GM18526 (cell line): ENCODE data around the gene CSAD.

Source experiments
- POLR2A ChIP-seq: IDR thresholded peaks from 3 replicates; pipeline ENCODE4 v1.6.1; 2011; ENCODE audit not compliant: insufficient read length; ENCODE audit errors: extremely low read depth

Gene CSAD

DNA sequence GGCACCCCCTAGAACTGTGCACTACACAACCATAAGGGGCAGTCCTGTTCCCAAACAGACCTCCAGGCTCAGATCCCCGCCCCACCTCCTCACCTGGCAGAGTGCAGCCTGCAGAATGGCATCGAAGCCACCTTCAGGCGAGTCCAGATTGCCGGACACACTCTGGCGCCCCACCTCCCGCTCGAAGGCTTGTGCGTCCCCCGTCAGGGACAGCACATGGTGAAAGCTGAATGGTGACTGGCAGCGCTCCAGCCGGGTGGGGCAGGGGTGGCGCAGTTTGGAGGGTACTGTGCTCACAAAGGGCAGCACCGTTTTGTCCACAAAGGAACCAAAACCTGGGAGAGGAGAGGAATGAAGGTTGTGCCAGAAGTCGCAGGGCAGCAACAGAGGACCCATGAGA, 15.8 kb upstream of the CSAD start:
- no peak for TF ChIP-seq POLR2A

- no peak for TF ChIP-seq POLR2A
These were observed 15.0 kb upstream of the CSAD start for GRCh38 chr12:53195516-53196420.

DNA sequence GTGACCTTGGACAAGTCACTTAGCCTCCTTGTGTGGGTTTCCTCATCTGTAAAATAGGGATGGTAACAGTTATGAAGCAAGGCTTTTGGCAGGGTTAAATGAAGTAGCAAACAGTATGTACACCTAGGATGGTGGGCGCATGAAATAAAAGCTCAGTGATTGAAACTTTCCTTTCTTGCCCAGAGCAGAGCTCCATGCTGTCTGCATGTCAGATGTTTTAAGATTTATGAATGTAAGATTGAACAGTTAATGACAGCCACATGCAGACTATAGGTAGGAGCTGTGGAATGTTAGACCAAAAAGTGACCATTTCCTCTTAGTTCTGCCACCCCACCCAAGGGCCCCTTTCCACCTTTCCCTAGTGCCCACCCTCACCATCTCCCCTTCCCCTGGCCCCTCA, 14.2 kb upstream of the CSAD start:
- TF ChIP-seq POLR2A = no peak

DNA sequence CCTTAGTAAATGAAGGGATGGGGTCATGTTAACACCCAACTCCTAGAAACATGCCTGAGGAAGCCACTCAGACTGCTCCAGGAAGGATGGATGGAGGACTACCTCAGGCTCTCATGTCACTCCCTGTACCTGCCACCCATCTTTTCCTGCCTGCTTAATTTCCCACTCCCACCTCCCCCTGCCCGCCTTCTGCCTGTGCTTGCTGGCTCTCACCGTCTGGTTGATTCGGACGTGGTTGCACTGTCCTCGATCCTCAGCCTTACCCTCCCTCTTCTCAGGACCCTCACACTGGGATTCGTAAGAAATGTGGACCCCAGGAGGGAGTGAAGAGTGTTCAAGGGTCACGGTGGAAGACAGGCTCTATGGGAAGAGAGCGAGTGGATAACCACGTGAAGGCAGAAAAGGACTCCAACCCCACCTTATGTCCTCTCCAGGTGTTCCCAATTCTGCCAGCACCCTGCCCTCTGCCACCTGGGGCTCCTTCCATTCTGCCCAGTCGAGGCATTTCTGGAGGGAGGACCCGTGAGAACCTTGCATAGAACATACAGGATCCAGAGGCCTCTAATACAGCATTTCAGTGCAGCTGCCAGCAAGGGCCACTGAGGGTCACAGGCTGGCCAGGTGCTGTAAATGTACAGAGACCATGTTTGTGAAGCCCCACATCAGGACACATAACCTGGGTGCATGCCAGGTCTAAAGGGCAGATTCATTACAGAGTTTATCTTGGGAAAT, 13.4 kb upstream of the CSAD start:
- TF ChIP-seq POLR2A = no peak

GRCh38 chr12:53193040-53193439, 12.3 kb upstream of the CSAD start:
- TF ChIP-seq POLR2A = no peak

DNA sequence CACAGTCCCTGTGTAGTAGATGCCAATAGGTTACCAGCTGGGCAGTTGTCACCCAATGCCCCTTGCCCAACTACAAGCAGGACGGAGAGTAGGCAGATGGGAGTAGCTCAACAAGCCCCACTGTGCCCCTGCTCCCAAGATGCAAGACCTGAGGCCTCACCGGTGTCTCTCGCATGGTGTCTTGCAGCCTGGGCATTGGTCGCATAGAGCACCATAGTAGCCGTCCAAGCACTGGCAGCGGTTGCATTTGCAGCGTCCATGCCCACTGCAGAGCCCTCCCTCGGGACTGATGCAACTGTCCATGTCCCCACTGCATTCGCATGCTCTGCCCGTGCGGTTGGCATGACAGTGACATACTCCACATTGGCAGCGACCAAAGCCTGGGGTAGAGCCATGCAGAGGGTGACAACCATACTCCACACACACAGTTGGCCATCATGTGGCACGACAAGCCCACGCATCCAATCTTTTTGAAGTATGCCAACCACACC, 11.9 kb upstream of the CSAD start:
- no peak for TF ChIP-seq POLR2A

DNA sequence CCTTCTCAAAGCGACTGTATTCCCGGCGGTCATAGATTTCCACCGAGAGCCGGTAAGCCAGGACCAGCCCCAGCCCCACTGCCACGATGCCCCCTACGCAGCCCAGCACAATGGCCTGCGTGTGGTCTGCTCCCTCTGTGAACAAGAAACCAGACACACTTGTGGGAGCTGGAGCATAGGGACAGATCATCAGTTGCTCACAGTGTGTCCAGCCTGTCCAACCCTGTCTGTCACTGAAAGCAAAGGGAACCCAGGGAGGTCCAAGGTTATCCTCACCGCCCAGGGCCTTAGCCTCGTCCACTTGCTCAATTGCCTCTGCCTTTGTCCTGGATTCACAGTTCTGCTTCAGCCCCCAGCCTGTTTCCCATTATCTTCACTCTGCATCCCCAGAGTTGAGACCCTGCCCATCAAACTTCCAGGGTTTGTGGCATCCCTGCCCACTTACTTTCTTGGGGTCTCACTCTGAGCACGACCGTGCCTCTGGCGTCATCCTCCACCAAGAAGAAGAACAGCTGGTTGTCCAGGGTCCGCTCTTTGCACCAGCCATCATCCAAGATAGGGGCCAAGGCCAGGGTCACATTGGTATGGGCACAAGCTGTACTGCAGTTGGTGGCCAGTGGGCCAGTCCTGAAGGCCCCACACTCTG, 11.3 kb upstream of the CSAD start:
- no peak for TF ChIP-seq POLR2A

- no peak for TF ChIP-seq POLR2A
These were observed 10.6 kb upstream of the CSAD start for GRCh38 chr12:53191096-53191884.

DNA sequence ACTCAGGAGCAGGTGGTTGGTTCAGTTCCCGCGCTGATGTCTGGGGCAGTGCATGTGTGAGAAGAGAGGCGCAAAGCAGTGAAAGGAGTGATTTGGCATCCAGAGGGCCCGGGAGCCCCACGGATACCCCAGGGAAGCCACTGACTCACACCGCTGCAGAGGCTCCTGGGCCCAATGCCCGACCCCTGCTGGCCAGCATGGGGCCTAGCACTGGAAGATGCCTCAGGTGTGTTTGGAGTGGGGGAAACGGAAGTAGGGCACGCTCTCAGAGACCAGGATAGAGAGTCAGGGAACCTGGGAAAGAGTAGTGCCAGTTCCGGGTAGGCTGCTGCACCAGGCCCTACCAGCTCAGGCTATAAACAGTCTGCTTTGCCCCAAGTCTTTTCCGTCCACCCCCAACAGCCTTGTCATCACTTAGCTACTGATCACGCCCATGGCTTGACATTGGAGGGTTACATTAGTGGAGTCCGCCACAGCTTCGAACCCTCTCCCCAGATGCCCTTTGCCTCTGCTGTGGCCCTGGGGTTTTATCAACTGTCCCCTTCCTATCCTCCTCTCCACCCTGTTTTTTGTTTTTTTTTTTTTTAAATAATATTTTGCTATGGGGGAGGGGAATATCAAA, 9.5 kb upstream of the CSAD start:
- TF ChIP-seq POLR2A = peak; percentile 35

DNA sequence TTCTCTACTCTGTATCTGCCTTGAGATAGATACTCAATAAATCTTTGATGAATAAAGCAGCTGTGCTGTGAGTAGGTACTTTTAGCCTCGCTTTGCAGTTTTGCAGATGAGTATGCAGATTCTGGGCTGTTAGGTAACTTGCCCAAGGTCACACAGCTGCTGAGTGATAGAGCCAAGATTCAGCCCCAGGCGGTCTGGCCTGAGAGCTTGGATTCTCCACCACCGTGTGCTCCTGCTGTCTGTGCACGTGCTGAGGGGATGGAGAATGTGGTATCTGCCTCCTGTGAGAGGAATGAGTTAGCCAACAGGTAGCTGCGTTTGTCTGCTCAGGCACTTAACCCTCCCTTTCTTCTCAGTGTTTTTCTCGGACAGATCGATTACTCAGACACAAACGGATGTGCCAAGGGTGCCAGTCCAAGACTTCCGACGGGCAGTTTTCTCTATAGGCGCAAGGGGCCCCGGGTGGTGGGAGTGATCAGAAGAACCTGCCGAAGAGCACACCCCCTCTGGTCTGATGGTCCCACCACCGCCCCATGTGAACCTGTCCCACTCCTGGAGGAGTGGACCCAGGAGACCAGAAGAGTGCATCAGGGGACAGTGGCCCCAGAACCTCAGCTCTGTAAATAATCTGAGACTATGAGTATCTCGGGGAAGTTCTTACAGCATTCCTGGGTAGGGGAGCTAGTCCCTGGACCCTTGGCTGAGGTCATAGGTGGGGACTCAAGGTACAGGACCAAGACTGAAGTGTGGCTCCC, 6.6 kb upstream of the CSAD start:
- TF ChIP-seq POLR2A = no peak

DNA sequence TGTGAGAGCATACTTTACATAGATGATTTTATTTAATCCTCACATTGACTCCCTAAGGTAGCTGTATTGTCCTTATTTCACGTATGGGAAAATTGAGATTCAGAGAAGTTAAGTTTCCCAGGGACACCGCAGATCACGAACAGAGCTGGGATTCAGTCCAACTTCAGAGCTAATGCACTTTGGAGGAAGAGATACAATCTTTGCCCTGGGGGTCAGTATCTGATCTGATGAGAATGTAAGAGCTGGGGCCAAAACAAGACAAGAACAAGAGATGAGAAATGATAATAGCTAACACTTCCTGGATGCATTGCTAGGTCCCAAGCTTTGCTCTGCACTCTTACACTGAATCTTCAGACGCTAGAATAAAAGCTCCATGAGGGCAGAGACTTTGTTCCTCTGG, 6.0 kb upstream of the CSAD start:
- TF ChIP-seq POLR2A = no peak

DNA sequence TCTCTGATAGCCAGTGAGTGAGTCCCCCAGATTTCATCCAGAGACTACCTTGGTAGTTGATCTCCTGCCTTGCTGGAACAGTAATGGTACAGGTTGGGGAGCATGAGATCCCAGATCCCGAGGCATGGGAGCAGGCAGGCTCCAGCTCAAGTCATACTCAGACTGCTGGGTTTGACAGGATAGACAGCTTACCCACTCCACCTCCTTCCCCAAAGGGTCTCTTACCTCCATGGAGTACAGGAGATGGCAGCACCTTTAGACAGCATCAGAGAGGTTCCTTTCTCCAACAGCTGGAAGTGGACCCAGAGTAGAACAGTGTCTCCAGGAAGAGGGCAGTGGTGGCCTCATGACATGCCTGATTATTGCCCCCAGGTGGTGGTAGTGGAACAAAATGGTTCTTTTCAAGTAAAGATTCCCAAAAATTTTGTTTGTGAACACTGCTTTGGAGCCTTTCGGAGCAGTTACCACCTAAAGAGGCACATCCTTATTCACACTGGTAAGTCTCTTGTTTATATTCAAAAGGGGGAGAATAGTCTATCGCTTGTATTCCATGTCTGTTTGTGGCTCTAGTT, 4.9 kb upstream of the CSAD start:
- no peak for TF ChIP-seq POLR2A

DNA sequence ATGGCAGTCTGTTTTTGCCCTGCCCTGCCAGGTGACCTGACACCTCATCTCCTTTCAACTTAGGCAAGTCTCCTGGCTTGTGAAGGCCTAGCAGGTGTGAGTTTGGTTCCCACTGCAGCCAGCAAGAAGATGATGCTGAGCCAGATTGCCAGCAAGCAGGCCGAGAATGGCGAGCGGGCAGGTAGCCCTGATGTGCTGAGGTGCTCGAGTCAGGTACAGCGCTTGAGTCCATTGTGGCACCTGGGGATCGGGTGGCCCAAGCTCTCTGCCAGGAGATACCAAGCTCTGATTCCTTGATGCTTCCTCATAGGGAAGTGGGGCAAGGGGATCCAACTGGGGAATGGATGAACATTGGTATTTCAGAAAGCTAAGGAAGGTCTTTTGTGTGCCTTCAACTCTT, 4.1 kb upstream of the CSAD start:
- TF ChIP-seq POLR2A = no peak
